ENCODE measurements around the gene ASIC2.

DNA sequence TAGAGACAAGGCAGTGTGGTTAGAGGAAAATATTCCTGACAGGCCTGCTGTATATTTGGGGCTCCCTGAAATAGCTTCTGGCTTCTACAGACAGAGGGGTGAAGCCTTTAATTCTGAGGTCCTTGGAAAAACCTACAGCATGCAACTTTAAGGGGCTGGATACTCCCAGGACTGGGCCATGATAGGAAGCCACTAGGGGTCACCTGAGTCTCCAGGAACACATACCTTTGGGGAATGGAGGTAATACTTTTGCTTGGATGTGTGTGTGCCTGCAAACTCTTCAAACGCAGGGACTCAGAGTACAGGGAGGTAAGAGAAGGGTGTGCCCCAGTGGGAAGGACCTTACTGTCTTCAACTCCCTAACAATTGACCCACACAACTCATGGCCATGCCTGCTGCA, 4.1 kb downstream of the ASIC2 start:
- TF ChIP-seq EP300 (IDR thresholded peaks at IDR 0.05) (no peak), POLR2A (IDR thresholded peaks at IDR 0.05) (no peak)

Data from sigmoid colon (tissue), 4 donors.